A549 treated with CORT108297 at 1 μM for 4 hours (cell line): ENCODE measurements around the gene KCNK3. TPM values are rescaled to one million over a fixed set of nuclear protein-coding genes. Genes with fewer than 3 reads are reported as not detected.

Experiments
- total RNA-seq: library from RNA; stranded (reverse); fragments of 200-300 nt; extraction: Qiagen RNA extraction; gene quantifications from 5 replicates; pipeline ENCODE4 v1.2.3, GENCODE V29; 2022

Gene KCNK3
- total RNA-seq, result 0.53 to 1.2 TPM (median 1.0 TPM) in 5 replicates

DNA sequence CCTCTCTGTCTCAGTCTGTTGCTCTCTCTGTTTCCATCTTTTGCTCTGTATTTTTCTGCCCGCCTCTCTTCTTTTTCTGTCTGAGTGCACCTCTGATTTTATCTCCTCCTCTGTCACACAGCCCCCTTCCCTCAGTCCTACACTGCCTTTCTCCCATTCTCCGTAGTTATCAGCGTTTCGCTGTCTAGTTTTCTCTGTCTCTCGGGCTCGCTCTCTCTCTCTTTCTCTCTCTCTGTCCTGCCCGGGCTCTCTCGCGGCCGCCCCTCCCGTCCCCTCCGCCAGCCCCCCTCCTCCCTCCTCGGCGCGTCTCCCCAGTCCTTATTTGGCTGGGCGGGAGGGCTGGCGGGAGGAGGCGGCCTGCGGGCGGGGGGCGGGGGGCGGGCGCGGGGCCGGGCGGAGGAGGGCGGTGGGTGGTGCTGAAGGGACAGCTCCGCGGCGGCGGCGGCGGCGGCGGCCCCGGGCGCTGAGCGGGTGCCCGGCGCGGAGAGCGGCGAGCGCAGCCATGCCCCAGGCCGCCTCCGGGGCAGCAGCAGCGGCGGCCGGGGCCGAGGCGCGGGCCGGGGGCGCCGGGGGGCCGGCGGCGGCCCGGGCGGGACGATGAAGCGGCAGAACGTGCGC lies at the start of gene KCNK3:
Gene KCNK3 (plus strand): TSS at position 444 of the 618 bp plus-strand sequence. CDS start 154 bp downstream, at position 598.

DNA sequence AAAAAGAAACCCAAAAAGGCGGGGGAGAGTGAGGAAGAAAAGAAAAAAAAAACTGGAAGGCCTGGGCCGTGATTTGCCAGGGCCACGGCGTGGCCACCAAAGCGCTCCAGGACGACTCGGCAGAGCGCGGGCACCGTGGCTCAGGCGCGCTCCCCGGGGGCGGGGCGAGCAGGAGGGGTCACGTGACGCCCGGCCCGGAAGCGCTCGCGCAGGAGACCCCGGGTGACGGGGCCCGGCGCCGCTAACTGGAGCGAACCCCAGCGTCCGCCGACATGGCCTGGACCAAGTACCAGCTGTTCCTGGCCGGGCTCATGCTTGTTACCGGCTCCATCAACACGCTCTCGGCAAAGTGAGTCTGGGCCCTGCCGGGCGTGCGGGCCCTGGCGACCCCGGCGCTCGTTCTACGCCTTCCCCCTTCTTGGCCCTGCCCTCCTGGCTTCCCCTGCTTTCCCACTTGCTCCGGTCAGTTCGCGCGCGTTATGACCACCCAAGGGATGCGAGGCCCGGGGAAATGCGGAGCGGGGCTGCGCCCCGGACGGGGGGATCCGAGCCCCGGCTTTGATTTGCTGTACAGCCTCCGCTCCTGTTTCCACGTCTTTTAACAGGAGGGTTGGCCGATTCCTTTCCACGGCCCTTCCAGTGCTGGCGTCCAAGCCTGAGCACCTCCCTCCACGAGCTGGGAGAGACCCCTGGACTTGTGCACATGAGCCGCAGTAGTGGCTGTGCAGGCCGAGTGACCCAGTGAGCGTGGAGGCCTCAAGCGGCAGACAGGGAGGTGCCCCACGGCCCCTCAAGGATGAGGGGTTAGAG lies 71.8 kb downstream of the KCNK3 start, which contains the start of gene SLC35F6:
Gene SLC35F6 (plus strand): TSS at position 207 of the 810 bp plus-strand sequence. CDS start 66 bp downstream, at position 273.

Other genes starting within 250 kb of the KCNK3 start
- 0.05 to 0.15 TPM (median 0.07 TPM) in 5 replicates for gene OTOF, start 214.6 kb upstream of the KCNK3 start, total RNA-seq
- 0.16 to 0.34 TPM in 2 of 5 replicates, not detected in the others for gene CIB4, start 51.4 kb upstream of the KCNK3 start, total RNA-seq
- 34.5 to 41.0 TPM (median 35.9 TPM) in 5 replicates for gene SLC35F6, start 71.6 kb downstream of the KCNK3 start, total RNA-seq
- gene CENPA, start 93.3 kb downstream of the KCNK3 start, total RNA-seq, result 48.7 to 57.9 TPM (median 55.8 TPM) in 5 replicates
- 3.8 to 6.8 TPM (median 5.0 TPM) in 5 replicates for gene DPYSL5, start 155.4 kb downstream of the KCNK3 start, total RNA-seq